ENCODE data around the gene LZTS3. TPM values are rescaled to one million over a fixed set of nuclear protein-coding genes. Genes with fewer than 3 reads are reported as not detected.
A peak's percentile ranks its signal among the peaks of the same experiment; 100 is the strongest.

The LZTS3 gene
- polyA plus RNA-seq, 1 donor (not counting 4 experiments of a cell fraction or from before 2014, with no cell fraction given), result 2.5 TPM

DNA sequence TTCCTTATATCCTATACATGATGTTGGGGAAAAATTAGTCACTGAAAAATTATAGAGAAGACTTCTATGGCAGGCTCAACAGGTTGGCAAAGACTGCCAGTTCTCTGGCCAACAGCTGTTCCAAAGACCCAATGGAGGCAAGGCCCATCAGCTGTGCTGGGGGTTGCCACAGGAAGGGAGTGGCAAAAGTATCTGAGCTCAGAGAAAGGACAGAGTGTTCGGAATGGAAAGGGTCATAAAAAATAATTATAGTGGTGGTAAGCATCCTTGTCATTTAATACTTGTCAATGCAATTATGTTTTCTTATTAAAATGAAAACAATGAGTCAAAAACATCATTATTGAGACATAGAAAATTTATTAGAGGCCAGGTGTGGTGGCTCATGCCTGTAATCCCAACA, 49.8 kb downstream of the LZTS3 start:
- Histone ChIP-seq H3K36me3 (ENCODE audit: control insufficient read depth in 2 of 2, extremely low read depth in 1 of 2, insufficient read depth in 2 of 2, low read length in 2 of 2) (peaks cover 7 to 9% of the 10 kb centered on the region in 2 experiments), H3K9me1 (ENCODE audit: control insufficient read depth, extremely low read depth, insufficient read depth, low read length) (no peaks in the 10 kb centered on the region), H3K9me3 (ENCODE audit: control insufficient read depth, low read depth, low read length) (no peaks in the 10 kb centered on the region), H3K4me3 (ENCODE audit: control insufficient read depth in 2 of 3, extremely low read depth in 1 of 3, insufficient read depth in 2 of 3, low read depth in 1 of 3, low read length in 3 of 3) (no peak overlapping the region), H3K27me3 (ENCODE audit: control insufficient read depth, extremely low read depth, insufficient read depth, low read length) (no peaks in the 10 kb centered on the region), H4K20me1 (ENCODE audit: control insufficient read depth, extremely low read depth, insufficient read depth, low read length) (no peaks in the 10 kb centered on the region), H3K79me2 (ENCODE audit: control insufficient read depth, insufficient read depth, low read length) (no peaks in the 10 kb centered on the region), H3K9ac (ENCODE audit: control insufficient read depth, extremely low read depth, insufficient read depth, low read length) (no peak overlapping the region), H3K27ac (ENCODE audit: control insufficient read depth, insufficient read depth, low read length) (peak overlapping the region; percentile 46), H3K4me2 (ENCODE audit: control insufficient read depth, extremely low read depth, insufficient read depth, low read depth, low read length) (no peak overlapping the region), H2AFZ (ENCODE audit: control insufficient read depth, low read length) (no peak overlapping the region), H3K4me1 (ENCODE audit: control insufficient read depth, extremely low read depth, insufficient read depth, low read length) (peaks cover 9% of the 10 kb centered on the region)
- FAIRE-seq, result no peak
- DNase-seq (ENCODE audit: low read depth, low spot score), result no peak
- no peak for TF ChIP-seq EZH2 (IDR thresholded peaks at IDR 0.05; ENCODE audit: low read length)
- TF ChIP-seq, protein P1, sequence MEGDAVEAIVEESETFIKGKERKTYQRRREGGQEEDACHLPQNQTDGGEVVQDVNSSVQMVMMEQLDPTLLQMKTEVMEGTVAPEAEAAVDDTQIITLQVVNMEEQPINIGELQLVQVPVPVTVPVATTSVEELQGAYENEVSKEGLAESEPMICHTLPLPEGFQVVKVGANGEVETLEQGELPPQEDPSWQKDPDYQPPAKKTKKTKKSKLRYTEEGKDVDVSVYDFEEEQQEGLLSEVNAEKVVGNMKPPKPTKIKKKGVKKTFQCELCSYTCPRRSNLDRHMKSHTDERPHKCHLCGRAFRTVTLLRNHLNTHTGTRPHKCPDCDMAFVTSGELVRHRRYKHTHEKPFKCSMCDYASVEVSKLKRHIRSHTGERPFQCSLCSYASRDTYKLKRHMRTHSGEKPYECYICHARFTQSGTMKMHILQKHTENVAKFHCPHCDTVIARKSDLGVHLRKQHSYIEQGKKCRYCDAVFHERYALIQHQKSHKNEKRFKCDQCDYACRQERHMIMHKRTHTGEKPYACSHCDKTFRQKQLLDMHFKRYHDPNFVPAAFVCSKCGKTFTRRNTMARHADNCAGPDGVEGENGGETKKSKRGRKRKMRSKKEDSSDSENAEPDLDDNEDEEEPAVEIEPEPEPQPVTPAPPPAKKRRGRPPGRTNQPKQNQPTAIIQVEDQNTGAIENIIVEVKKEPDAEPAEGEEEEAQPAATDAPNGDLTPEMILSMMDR (optimal IDR thresholded peaks at IDR 0.05 in 1 of 3, IDR thresholded peaks at IDR 0.05 in 1 of 3, conservative IDR thresholded peaks at IDR 0.05 in 1 of 3; ENCODE audit: extremely low read depth in 1 of 3, insufficient read depth in 2 of 3, low read length in 3 of 3), result no peak
- dilution Hi-C loops (cut with MboI; ENCODE audit: extremely low pct_ligation_motif_present, low sequenced_read_pairs), result no loop called here

DNA sequence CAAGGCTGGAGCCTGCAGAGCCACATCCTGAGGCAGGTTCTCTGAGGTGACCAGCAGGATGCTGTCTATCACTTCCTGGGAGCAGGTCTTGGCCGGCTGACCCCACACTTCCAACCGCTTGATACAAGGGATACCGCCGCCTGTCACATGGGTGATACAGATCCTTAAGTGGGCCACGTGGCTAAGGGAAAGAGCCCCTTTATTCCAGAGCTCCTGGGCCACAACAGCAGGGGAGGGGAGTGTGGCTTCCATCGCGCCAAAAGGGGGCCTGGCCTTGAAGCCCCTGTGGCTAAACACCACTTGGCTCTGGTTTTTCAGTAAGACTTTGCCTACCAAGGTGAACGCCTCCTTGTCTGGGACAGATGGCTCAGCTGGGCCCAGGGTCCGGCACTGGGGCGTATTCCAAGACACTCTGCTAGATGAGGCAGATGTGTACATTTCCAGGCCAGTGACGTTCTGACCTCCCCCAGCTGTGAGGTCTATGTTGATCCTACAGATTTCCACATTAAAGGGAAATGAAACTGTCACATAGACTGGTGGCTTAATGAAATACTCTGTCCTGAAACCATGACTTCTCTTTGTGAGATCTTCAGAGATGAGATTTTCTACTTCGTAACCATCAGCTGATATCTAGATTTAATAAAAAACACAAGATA, 51.3 kb downstream of the LZTS3 start:
- FAIRE-seq (no peak), DNase-seq (ENCODE audit: low read depth, low spot score) (no peak)
- no peak overlapping the region for H2AFZ ChIP-seq (ENCODE audit: control insufficient read depth, low read length)
- H3K79me2 ChIP-seq (ENCODE audit: control insufficient read depth, insufficient read depth, low read length), result no peaks in the 10 kb centered on the region
- H3K4me1 ChIP-seq (ENCODE audit: control insufficient read depth, extremely low read depth, insufficient read depth, low read length), result peaks cover 9% of the 10 kb centered on the region
- dilution Hi-C loops (cut with MboI; ENCODE audit: extremely low pct_ligation_motif_present, low sequenced_read_pairs), result no loop called here
- no peak overlapping the region for H3K4me2 ChIP-seq (ENCODE audit: control insufficient read depth, extremely low read depth, insufficient read depth, low read depth, low read length)
- no peak overlapping the region for H3K4me3 ChIP-seq (ENCODE audit: control insufficient read depth in 2 of 3, extremely low read depth in 1 of 3, insufficient read depth in 2 of 3, low read depth in 1 of 3, low read length in 3 of 3)
- no peak overlapping the region for H3K27ac ChIP-seq (ENCODE audit: control insufficient read depth, insufficient read depth, low read length)
- H3K27me3 ChIP-seq (ENCODE audit: control insufficient read depth, extremely low read depth, insufficient read depth, low read length), result no peaks in the 10 kb centered on the region
- H3K36me3 ChIP-seq (ENCODE audit: control insufficient read depth in 2 of 2, extremely low read depth in 1 of 2, insufficient read depth in 2 of 2, low read length in 2 of 2), result peaks cover 7 to 9% of the 10 kb centered on the region in 2 experiments
- H3K9me3 ChIP-seq (ENCODE audit: control insufficient read depth, low read depth, low read length), result no peaks in the 10 kb centered on the region
- no peaks in the 10 kb centered on the region for H4K20me1 ChIP-seq (ENCODE audit: control insufficient read depth, extremely low read depth, insufficient read depth, low read length)
- no peak overlapping the region for H3K9ac ChIP-seq (ENCODE audit: control insufficient read depth, extremely low read depth, insufficient read depth, low read length)
- no peaks in the 10 kb centered on the region for H3K9me1 ChIP-seq (ENCODE audit: control insufficient read depth, extremely low read depth, insufficient read depth, low read length)
- TF ChIP-seq, protein P1 (optimal IDR thresholded peaks at IDR 0.05 in 1 of 3, IDR thresholded peaks at IDR 0.05 in 1 of 3, conservative IDR thresholded peaks at IDR 0.05 in 1 of 3; ENCODE audit: extremely low read depth in 1 of 3, insufficient read depth in 2 of 3, low read length in 3 of 3), result no peak
- TF ChIP-seq EZH2 (IDR thresholded peaks at IDR 0.05; ENCODE audit: low read length), result no peak

Data from keratinocyte (primary cell).